ENCODE data around the gene SPOCK3.
"Not testable (repeated sequence)": the region's sequence is repeated elsewhere in the genome, so short reads cannot be mapped to it uniquely, and the experiment has no call there.

The SPOCK3 gene

DNA sequence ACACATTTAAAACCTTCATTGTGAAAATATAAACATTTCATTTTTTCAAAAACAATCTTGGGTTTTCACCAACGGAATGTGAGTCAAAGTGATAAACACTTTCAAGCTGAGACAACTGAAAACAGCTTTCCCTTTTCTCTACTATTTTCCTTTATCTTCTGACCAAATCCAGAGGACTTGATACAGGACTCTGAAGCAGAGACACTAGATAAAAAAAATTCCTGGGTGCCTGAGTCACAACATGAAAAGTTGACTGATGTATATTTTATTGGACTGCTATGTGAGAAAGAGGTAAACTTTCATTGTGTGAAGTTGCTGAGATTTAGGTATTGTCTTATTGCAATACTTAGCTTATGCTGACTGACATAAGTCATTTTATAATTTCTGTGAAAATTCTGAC lies 411.2 kb downstream of the SPOCK3 start:
- no peak for DNase-seq (ENCODE audit: low spot score)

DNA sequence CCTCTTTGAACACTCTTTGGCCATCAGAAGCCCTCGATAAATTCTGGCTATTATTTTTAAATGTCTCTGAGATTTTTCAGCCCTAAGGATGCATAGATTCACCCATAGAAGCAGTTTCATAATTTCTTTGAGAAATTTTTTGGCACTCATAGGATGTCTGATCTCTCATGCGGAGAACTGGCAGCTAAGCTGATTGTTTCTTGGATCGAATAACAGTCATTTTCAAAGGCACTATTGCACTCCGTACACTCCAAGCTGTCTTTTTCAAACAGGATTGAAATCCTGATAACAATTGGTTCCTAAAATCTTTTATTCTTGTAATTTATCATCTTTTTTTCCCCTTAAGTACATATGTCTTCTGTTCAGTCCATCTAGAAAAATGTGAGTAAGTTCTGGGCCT lies 411.9 kb downstream of the SPOCK3 start:
- DNase-seq (ENCODE audit: low spot score) = no peak

DNA sequence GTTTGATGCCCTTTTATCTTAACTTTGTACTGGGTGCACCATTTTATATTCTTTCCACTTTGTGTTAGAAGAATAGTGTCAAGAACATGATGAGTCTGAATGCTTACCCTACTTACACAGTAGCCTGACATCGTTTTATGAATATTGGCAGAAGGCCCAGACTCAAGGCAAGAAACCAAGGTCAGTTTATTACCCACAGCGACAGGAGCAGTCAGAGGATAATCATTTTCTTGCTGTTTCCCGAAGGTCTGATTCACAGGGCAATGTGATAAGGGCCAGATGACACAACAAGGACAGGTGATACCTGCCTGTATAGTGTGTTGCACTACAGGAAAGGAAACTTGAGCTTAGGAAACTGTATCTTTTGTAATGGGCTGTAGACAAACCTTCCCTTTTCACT lies 417.4 kb downstream of the SPOCK3 start:
- no peak for DNase-seq (ENCODE audit: low spot score)

DNA sequence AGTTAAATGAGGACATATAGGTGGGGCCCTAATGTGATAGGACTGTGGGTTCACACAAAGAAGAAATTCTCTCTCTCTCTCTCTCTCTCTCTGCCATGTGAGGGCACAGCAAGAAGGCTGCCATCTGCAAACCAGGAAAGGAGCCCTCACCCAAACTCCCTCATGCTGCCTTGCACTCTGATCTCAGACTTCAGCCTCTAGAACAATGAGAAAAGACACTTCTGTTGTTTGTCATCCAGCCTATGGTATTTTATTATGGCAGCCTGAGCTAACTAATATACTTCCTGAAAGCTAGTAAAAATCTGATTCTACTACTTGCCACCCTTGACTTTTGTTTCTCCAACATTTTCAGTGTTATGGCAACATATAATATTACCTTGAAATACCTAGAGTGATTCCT lies 425.9 kb downstream of the SPOCK3 start:
- no peak for DNase-seq (ENCODE audit: low spot score)

DNA sequence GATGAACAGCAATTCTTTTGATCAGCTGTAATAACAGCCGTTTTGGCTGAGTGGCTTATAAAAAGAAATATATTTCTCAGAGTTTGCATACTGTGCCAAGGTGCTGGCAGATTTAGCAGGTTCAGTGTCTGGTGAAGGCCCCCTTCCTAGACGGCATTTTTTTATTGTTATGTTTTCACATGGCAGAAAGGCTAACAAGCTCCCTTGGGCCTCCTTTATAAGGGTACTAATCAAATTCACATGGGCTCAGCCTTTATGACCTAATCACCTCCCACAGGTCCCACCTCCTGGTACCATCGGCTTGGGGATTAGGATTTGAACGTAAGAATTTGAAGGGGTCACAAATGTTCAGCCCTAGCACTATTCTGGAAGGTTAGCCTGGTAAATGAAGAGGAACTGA lies 431.9 kb downstream of the SPOCK3 start:
- DNase-seq (ENCODE audit: low spot score) = no peak

DNA sequence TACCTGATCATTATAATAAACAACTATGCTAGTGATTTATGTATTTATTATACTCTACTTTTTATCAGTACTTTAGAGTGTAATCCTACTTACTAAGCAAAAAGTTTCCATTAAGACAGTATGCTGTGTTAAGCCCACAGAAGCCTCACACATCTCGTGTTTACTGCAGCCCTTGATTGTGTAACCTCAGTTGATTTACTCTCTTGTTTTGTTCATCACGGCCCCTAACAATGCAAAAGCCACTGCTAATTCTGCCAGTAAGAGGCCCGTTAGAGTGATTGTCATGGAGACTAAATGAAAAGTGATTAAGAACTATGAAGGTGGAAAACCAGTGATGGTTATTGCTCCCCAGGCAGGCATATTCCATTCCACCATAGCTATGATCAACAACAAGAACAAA lies 436.2 kb downstream of the SPOCK3 start:
- no peak for DNase-seq (ENCODE audit: low spot score)

DNA sequence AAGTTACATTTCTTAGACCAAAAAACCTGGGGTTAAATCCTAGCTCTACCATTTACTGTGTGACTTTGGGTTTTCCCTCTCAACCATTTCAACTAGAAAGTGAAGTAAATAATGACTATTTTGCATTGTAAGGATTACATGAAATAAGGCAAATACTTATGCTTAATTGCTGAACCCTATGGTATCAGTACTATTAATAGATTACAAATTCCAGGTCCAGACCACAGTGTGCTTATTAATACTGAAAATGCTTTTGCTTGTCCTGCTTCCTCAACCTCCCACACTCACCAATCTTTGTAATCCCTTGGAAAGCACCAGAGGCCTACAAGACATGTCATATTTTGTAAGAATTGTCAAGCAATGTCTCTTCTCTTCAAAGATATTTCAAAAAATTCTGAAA lies 456.5 kb downstream of the SPOCK3 start:
- no peak for DNase-seq (ENCODE audit: low spot score)

DNA sequence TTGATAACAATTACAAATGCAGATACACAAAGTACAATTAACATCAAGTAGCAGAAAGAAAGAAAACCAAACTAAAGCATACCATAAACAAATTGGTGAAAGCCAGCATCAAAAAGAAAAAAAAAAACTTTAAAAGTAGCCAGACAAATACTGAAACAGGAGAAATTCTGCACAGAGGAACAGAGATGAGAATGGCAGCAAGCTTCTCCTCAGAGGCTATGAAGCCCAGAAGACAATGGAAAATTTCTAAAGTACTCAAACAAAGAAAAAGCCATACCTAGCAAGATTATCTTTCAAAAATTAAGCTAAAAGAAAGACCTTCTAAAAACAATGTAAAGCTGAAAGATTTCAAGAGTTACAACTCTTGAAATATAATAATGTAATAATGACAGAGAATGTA lies 471.3 kb downstream of the SPOCK3 start:
- DNase-seq (ENCODE audit: low spot score) = no peak

DNA sequence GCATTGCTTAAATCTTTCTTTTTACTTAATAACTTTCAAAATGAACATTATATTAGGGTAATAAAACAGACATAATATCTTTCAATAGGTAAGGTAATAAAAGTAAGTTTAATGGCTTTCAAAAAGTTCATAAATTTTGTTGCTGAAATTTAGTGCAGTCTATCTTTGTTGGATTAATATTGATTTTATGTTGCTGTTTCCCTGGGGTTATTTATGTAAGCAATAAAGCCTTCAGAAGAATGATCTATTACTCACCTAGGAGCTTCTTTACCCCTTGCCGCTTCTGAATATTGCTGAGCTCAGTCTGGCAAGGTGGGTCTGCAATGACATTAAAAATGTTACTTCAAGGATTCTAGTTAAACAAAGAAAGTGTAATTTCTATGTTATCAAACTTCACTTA lies 492.6 kb downstream of the SPOCK3 start:
- no peak for DNase-seq (ENCODE audit: low spot score)

DNA sequence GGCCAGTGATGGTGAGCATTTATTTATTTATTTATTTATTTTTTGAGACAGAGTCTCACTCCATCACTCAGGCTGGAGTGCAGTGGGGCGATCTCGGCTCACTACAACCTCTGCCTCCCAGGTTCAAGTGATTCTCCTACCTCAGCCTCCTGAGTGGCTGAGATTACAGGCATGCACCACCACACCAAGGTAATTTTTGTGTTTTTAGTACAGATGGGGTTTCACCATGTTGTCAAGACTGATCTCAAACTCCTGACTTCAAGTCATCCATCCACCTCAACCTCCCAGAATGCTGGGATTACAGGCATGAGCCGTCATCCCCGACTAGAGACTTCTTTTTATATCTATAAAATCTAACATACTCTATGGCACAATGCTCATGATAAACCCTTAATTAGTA lies 495.1 kb downstream of the SPOCK3 start:
- not testable (repeated sequence) for DNase-seq (ENCODE audit: low spot score)

DNA sequence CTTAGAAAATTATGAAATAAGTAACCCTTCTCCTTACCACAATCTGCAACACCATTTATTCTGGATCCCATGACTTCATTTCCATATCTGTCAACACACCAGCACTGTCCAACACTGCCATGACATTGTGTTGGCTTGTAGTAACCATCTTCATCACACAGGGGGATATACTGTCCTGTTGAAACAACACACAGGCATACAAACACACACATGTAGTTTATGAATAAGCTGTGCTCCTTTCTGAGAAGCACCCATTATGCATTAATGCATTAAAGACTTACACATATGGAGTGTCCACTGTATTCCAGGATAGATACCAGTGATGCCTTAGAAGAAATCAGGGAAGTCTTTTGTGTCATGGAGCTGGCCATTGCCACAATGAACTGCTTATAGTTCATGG lies 496.9 kb downstream of the SPOCK3 start:
- no peak for DNase-seq (ENCODE audit: low spot score)

DNA sequence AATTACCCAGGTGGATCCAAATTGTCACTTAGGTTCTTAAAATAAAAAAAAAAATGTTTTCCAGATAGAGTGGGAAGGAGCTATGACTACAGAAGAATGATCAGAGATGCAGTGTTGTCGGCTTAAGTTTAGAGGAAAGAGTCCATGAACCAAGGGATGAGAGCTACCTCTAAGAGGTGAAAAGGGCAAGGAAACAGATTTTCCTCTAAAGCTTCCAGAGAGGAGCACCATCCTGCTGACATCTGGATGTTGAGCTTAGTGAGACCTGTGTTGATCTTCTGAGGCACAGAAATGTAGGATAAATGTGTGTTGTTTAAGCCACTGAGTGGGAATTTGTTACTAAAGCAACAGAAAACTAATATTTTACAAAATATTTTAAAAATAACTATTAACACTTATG lies 498.7 kb downstream of the SPOCK3 start:
- DNase-seq (ENCODE audit: low spot score) = no peak

DNA sequence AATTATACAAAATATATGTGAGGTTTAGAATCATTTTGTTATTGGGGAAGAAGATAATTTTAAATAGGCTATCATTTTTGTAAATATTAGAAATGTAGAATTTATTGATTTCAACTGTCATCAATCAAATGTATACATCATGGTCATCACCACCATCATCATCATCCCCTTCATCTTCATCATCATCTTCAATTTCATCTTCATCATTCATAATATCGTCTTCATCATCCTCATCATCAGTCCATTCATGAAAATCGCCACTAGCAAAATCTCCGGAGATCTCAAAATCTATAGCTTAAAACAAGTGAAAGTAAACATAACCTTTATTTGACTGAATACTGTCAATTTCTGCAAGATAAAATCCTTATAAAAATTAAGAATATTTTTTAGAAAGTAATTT lies 499.5 kb downstream of the SPOCK3 start:
- no peak for DNase-seq (ENCODE audit: low spot score)

DNA sequence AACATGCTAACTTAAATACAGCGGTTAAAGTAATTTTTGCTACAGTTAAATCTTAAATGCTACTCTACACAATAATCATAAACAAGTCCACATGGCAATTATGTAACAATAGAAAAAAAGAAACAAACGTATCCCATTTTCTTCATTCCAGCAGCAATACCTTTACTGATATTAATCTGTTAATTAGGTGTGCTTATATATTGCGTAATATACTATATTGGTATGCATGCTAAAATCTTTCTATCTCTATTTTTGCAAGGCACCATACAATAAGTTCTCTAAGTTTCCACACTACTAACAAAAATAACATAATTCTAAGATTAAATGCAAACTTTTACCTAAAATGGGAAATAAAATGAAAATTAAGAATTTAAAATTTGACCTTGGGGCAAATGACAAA lies 500.6 kb downstream of the SPOCK3 start:
- DNase-seq (ENCODE audit: low spot score) = no peak

DNA sequence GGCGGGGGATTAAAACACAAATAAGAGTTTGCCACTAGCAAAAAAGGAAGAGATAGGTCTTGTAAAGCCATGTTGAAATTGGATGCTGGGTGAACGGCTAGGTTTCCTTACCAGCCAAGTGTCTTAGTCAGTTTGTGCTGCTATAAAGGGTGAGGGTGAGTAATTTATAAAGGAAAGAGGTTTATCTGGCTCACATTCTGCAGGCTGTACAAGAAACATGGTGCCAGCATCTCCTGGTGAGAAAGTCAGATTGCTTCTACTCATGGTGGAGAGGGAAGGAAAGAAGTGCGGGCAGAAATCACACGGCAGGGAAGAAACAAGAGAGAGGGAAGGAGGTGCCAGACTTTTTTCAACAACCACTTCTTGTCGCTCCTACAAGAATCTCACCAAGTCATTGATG lies 507.5 kb downstream of the SPOCK3 start:
- no peak for DNase-seq (ENCODE audit: low spot score)

DNA sequence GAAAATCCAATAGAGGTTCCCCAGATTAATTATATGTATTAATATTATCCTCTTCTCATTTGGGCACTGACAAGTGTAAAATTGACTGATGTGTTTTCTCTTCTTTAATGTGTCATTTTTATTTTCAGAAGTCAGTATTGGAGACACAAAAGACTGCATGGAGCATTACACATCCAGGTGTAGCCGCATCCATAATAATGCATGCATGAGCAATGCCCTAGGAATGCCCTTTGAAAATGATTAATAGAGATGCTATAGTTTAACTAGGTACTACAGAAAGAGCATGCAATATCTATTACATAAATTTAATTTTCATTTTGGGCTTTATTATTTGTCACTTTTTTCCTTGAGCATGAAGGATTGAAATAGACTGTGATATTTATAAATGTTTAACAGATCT lies 509.9 kb downstream of the SPOCK3 start:
- no peak for DNase-seq (ENCODE audit: low spot score)

DNA sequence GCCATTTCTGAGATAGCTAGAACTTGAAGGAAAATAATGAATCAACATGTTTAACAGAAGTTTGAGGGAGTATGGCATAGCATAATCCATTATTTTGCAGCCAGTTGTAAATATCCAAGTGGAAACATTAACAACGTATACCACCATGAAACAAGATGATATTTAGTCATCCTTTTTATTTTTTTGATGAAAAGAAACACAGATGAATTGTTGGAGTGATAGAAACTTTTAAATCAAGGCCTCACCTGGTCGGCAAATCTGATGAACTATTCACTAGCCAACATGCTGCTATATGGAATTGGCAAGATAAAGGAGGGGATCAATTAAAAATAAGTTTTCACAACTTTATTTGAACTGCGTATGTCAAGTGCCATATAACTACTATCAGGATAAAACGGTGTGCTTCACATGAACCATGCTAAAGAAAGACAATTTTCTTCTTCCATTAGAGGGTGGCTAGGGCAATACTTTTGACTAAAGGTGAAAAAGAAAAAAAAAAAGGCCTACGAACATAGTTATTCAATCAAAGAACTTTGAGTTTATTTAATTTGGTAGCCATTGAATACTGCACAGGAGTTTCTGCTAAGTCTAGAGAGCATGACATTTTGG lies 510.7 kb downstream of the SPOCK3 start:
- DNase-seq (ENCODE audit: low spot score) = no peak

DNA sequence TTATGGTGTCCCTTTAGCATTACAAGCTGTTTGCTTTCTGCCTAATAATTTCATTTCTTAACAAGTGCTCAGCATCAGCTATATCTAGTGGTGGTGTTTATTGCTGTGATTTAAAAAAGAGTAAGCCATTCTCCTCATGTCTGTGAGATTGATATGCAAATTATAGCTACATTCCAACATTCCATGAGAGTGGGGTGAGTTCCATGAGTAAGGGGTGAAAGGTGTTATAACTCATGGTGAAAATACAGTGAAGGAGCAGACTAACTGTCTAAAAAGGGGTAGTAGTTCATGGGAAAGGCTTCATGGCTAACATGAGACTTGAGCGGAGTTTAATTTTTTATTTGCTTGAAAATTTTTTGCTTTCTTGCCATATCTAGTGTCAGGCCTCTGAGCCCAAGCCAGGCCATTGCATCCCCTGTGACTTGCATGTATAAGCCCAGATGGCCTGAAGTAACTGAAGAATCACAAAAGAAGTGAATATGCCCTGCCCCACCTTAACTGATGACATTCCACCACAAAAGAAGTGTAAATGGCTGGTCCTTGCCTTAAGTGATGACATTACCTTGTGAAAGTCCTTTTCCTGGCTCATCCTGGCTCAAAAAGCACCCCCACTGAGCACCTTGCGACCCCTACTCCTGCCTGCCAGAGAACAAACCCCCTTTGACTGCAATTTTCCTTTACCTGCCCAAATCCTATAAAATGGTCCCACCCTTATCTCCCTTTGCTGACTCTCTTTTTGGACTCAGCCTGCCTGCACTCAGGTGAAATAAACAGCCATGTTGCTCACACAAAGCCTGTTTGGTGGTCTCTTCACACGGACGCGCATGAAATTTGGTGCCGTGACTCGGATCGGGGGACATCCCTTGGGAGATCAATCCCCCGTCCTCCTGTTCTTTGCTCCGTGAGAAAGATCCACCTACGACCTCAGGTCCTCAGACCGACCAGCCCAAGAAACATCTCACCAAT lies 518.3 kb downstream of the SPOCK3 start:
- not testable (repeated sequence) for DNase-seq (ENCODE audit: low spot score)

DNA sequence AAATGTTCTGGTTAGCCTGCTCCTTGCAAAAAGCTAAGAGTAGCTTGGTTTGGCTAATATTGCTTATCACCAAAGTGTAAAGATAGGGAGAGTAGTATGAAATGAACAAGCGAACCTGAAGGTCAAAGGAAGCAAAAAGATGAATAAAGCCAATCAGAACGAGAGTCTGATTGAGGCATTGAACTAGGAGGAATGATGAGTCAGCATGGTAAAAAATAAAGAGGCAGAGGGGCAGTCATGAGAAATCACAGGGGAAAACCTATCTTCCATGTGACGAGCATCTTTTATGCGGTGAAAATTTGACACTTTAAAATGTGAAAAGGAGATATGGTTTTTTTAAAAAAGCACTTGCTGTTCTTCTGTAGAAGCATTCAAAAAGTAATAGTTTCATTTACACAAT lies 533.7 kb downstream of the SPOCK3 start:
- no peak for DNase-seq (ENCODE audit: low spot score)

DNA sequence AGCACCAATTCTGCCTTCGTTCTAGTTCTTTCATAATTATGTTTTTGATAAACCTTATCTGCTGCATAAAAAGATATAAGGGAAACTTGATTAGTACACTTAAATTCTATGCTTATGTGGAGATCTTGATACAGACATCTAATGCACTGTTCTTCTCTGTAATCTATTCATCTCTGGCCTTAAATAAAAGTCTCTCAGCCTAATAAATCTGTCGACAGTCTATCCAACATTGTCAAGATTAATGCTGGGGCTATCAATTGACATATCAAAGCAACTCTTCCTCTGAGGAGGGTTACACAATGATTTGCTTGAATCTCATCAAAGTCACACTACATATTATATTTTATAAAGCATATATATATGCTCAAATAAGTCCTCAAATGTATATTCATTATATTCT lies 545.5 kb downstream of the SPOCK3 start:
- DNase-seq (ENCODE audit: low spot score) = no peak

DNA sequence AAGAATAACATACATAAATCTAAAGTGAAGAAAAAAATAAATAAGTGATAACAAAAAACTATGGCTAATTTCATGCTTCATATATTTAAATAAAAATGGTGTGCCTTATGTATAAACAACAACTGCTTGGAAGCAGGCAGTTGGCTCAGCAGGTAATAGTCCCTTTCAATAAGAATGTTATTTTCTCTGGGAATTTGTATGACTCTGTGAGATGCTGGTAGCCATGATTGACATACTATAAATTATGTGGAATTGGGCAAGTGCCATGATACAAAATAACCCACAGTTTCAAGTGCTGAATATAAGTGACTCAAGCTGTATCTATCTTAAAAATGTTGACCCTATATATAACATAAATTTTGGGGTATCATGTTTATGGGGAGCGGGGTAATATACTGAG lies 546.5 kb downstream of the SPOCK3 start:
- DNase-seq (ENCODE audit: low spot score) = no peak
